OCI-LY7 (cell line): ENCODE data around the gene TPO. TPM values are rescaled to one million over a fixed set of nuclear protein-coding genes. Genes with fewer than 3 reads are reported as not detected.

Experiments used
- BruUV-seq: library from RNA; stranded (reverse); fragments of 400-500 nt; replicated peaks from 2 replicates; lab custom pipeline; 2021; lab: Mats Ljungman, UMichigan
- CTCF ChIA-PET: fragments of 300-600 bp; sonication (Branson Sonifier 250); formaldehyde crosslinking; loops from one replicate; lab custom pipeline; 2022; ENCODE audit warnings: antibody characterized with exemption; ENCODE audit not compliant: unreplicated experiment; lab: Charles Lee
- POLR2A ChIA-PET: fragments of 300-600 bp; sonication (Branson Sonifier 250); formaldehyde crosslinking; loops from one replicate; lab custom pipeline; 2022; ENCODE audit warnings: antibody characterized with exemption; lab: Charles Lee
- DNase-seq: peaks from one replicate; pipeline ENCODE4 v3.0.0-alpha.2; 2015; ENCODE audit warnings: low spot score
- H2AFZ ChIP-seq: fragments of 200-600 bp; sonication (generic), shearing (Covaris generic); 2 replicates; pipeline ENCODE4 v1.6.1; 2014; ENCODE audit warnings: mild to moderate bottlenecking, antibody characterized with exemption, low read length, moderate library complexity
- H3K27ac ChIP-seq: fragments of 200-600 bp; sonication (generic); 2 replicates; pipeline ENCODE4 v1.5.1; 2014; ENCODE audit warnings: mixed run types, low read depth, mild to moderate bottlenecking, moderate library complexity, low read length, inconsistent platforms; ENCODE audit not compliant: poor library complexity, severe bottlenecking
- H3K36me3 ChIP-seq: fragments of 200-600 bp; sonication (generic); 2 replicates; pipeline ENCODE4 v1.6.1; 2014; ENCODE audit warnings: mild to moderate bottlenecking, antibody characterized with exemption, low read length, moderate library complexity, mixed read lengths; ENCODE audit not compliant: insufficient read depth
- H3K4me1 ChIP-seq: fragments of 200-600 bp; sonication (generic); 2 replicates; pipeline ENCODE4 v1.5.1; 2014; ENCODE audit warnings: mild to moderate bottlenecking, low read length; ENCODE audit not compliant: insufficient read depth, poor library complexity, severe bottlenecking
- H3K4me2 ChIP-seq: fragments of 200-600 bp; sonication (generic); 2 replicates; pipeline ENCODE4 v1.6.1; 2014; ENCODE audit warnings: mild to moderate bottlenecking, low read length
- H3K4me3 ChIP-seq: fragments of 200-600 bp; sonication (generic); 2 replicates; pipeline ENCODE4 v1.5.1; 2014; ENCODE audit warnings: mild to moderate bottlenecking, low read depth, low read length; ENCODE audit not compliant: poor library complexity, severe bottlenecking
- H3K79me2 ChIP-seq: fragments of 200-600 bp; sonication (generic); 2 replicates; pipeline ENCODE4 v1.6.1; 2016; ENCODE audit warnings: low read depth, mild to moderate bottlenecking, low read length, moderate library complexity, mixed read lengths; ENCODE audit not compliant: insufficient read depth
- H3K9me2 ChIP-seq: fragments of 200-600 bp; sonication (generic); 2 replicates; pipeline ENCODE4 v1.6.1; 2016; ENCODE audit warnings: mild to moderate bottlenecking, low read length, mixed read lengths; ENCODE audit not compliant: insufficient read depth
- H3K9me3 ChIP-seq: fragments of 200-600 bp; sonication (generic); 2 replicates; pipeline ENCODE4 v1.6.1; 2014; ENCODE audit warnings: mild to moderate bottlenecking, mixed run types, low read length, mixed read lengths
- H4K20me1 ChIP-seq: fragments of 200-600 bp; sonication (generic); 2 replicates; pipeline ENCODE4 v1.6.1; 2014; ENCODE audit warnings: mild to moderate bottlenecking, antibody characterized with exemption, low read length, moderate library complexity, mixed read lengths; ENCODE audit not compliant: insufficient read depth
- EZH2phosphoT487 ChIP-seq: fragments of 200-600 bp; sonication (generic); IDR thresholded peaks from 2 replicates; pipeline ENCODE4 v1.6.1; 2018; ENCODE audit warnings: low read depth, borderline replicate concordance, mild to moderate bottlenecking, mixed run types, antibody characterized with exemption, low read length, moderate library complexity, mixed read lengths
- intact Hi-C: fragments of 100-400 bp; cut with micrococcal nuclease; formaldehyde crosslinking; loops from one replicate; pipeline ENCODE4 v1.10.0; 2022; ENCODE audit not compliant: unreplicated experiment
- total RNA-seq, 2 experiments: library from RNA; depleted of rRNA in 1 of 2; stranded (reverse); fragments of >200 nt in 1 of 2; shearing (Covaris generic) in 1 of 2; gene quantifications; 2 replicates each; pipeline ENCODE4 v1.2.3, GENCODE V29; 2014 to 2022
- TF ChIP-seq, protein P1 (sequence below): fragments of 200-600 bp; sonication (generic); conservative IDR thresholded peaks from 2 replicates; pipeline ENCODE4 v1.5.1; 2014; ENCODE audit warnings: mild to moderate bottlenecking, antibody characterized with exemption, low read length, moderate library complexity, mixed read lengths

TPO gene
- total RNA-seq, 2 experiments from 2014 or later: not detected

DNA sequence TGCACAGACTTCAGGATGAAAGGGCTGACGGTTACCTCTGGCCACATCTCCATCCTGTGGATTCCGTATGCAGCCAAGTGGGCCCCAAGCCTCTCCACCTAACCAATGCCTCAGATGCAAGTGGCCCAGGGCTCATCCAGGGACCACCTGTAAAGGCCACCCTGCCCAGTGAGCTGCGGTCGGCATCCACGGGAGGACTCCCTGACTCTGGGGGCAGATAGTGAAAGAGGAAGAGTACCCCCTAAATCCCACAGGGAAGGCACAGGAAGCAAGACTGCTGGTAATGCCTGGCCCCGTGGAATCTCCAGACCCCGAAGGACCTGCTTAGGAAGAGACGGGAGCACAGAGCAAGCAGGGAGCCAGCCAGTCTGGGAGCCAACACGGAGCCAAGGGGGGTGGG, 11.2 kb upstream of the TPO start:
- intact Hi-C loops: no loop called here
- no peaks in the 10 kb centered on the region for H3K4me1 ChIP-seq
- H3K4me3 ChIP-seq: no peak overlapping the region
- no peak overlapping the region for H3K4me2 ChIP-seq
- no peaks in the 10 kb centered on the region for H4K20me1 ChIP-seq
- H3K9me2 ChIP-seq: no peaks in the 10 kb centered on the region
- no peak overlapping the region for H2AFZ ChIP-seq
- ChIA-PET CTCF (no interaction called here), POLR2A (no interaction called here)
- no peaks in the 10 kb centered on the region for H3K9me3 ChIP-seq
- no peak for DNase-seq
- no peaks in the 10 kb centered on the region for H3K36me3 ChIP-seq
- H3K27ac ChIP-seq: no peak overlapping the region
- no TSS peak for BruUV-seq
- no peaks in the 10 kb centered on the region for H3K79me2 ChIP-seq
- no peak for TF ChIP-seq EZH2phosphoT487
- TF ChIP-seq, protein P1, sequence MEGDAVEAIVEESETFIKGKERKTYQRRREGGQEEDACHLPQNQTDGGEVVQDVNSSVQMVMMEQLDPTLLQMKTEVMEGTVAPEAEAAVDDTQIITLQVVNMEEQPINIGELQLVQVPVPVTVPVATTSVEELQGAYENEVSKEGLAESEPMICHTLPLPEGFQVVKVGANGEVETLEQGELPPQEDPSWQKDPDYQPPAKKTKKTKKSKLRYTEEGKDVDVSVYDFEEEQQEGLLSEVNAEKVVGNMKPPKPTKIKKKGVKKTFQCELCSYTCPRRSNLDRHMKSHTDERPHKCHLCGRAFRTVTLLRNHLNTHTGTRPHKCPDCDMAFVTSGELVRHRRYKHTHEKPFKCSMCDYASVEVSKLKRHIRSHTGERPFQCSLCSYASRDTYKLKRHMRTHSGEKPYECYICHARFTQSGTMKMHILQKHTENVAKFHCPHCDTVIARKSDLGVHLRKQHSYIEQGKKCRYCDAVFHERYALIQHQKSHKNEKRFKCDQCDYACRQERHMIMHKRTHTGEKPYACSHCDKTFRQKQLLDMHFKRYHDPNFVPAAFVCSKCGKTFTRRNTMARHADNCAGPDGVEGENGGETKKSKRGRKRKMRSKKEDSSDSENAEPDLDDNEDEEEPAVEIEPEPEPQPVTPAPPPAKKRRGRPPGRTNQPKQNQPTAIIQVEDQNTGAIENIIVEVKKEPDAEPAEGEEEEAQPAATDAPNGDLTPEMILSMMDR: no peak

DNA sequence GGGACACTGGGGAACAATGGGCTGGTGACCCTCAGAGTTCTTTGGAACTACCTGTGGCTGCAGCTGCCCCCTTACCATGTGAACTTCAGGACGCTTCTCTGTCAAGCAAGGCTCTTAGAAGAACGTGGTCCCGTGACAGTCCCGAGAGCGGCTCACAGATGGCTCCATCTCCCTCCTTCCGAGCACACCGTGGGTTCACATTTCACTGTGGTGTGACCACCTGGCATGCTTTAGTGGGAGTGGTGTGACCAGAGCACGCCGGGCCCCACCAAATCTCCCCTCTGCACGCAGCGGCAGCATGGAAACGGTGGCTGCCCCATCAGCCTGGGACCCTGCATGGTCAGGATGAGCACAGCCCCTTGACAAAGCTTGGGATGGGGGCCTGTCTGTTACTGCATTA, 9.7 kb upstream of the TPO start:
- Histone ChIP-seq H3K79me2 (no peaks in the 10 kb centered on the region), H2AFZ (no peak overlapping the region), H3K4me3 (no peak overlapping the region), H4K20me1 (no peaks in the 10 kb centered on the region), H3K36me3 (no peaks in the 10 kb centered on the region), H3K9me2 (no peaks in the 10 kb centered on the region), H3K4me2 (no peak overlapping the region), H3K27ac (no peak overlapping the region), H3K4me1 (no peaks in the 10 kb centered on the region), H3K9me3 (no peaks in the 10 kb centered on the region)
- CTCF ChIA-PET: no interaction called here
- DNase-seq: no peak
- BruUV-seq: no TSS peak
- TF ChIP-seq, protein P1: no peak
- no peak for TF ChIP-seq EZH2phosphoT487
- POLR2A ChIA-PET: no interaction called here
- intact Hi-C loops: no loop called here

DNA sequence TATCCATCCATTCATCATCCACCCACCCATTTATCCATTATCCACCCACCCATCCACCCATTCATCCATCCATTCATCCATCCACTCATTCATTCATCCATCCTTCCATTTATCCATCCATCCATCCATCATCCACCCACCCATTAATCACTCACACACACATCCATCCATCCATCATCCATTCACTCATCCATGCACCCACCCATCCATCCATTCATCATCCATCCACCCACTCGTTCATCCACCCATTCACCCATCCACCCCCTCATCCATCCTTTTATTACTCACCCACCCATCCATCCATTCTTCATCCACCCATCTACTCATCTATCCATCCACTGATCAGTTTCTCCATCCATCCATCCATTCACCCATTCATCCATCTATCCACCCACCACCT, 8.1 kb upstream of the TPO start:
- Histone ChIP-seq H4K20me1 (no peaks in the 10 kb centered on the region), H3K4me2 (no peak overlapping the region), H3K4me3 (no peak overlapping the region), H3K36me3 (no peaks in the 10 kb centered on the region), H3K79me2 (no peaks in the 10 kb centered on the region), H2AFZ (no peak overlapping the region), H3K4me1 (no peaks in the 10 kb centered on the region), H3K27ac (no peak overlapping the region), H3K9me3 (no peaks in the 10 kb centered on the region), H3K9me2 (no peaks in the 10 kb centered on the region)
- intact Hi-C loops: no loop called here
- no TSS peak for BruUV-seq
- TF ChIP-seq EZH2phosphoT487: no peak
- TF ChIP-seq, protein P1: no peak
- DNase-seq: no peak
- CTCF ChIA-PET: no interaction called here
- POLR2A ChIA-PET: interaction anchor here (0.5 to 0.6 kb wide), 2 partner anchors 212 to 680 kb away, joined by 3 read pairs; no protein-coding TSS in a partner anchor
